HG03103 (cell line): ENCODE data around the gene KCNC1.

Source experiments
- ATAC-seq: cut with Tn5 transposase; IDR thresholded peaks from one replicate; pipeline ENCODE4 v1.9.1; 2021; ENCODE audit warnings: low read depth; ENCODE audit not compliant: unreplicated experiment

Gene KCNC1

GRCh38 chr11:17735818-17736578, 1.4 kb downstream of the KCNC1 start:
- no peak for ATAC-seq

DNA sequence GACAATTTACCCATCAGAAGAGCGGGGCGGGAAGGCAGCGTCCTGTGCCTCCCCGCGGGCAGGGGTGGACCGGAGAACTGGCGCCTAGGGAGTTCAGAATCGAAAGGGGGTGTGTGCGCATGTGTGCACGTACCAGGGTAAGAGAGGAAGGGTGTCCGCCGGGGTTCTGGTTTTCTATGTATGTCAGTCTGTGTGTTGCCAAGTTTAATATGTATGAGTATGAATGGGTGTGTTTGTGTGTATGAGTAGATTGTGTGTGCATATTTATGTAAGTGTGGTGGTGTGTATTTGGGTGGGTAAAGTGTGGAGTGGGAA, 2.0 kb downstream of the KCNC1 start:
- no peak for ATAC-seq

DNA sequence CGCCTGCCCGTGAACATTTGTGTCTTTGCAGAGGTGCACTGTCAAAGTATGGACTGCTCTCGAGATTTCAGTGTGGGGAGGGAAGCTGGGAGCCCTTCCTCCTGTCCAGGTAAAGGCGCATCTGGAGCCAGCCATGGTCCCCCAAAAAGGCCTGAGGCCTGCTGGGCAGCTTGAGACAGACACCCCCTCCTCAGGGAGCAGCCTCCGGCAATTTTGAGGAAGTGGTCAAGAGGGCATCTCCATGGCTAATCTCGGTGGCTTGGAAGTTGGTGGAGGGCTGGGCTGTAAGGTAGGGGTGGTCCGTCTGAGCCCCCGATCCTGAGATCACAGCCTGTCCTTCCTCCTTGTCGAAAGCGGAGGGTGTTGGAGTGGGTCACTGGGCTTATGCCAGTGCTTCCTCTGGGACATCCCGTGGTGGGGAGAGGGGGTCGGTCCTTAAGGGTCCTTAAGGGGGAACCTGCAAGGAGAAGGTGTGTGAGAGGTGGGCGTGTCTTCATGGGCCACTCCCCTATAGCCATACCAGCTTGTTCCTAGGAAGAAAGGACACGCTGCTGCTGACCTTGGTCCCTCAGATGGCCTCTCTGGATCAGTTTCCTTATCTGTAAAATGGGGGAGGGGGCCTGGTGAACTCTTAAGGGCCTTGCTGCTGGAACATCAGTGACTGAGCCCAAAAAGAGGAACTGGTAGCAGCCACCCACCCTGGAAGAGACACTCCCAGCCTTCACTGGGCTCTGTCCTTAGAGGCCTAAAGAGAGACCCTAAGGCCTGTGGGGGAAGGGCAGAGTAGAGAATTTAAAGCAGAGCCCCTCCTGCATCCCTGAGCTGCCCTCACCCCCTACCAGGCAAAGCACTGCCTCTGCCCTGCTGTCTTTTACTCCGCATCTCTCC, 2.6 kb downstream of the KCNC1 start:
- no peak for ATAC-seq

GRCh38 chr11:17738151-17738973, 3.8 kb downstream of the KCNC1 start:
- ATAC-seq = no peak

DNA sequence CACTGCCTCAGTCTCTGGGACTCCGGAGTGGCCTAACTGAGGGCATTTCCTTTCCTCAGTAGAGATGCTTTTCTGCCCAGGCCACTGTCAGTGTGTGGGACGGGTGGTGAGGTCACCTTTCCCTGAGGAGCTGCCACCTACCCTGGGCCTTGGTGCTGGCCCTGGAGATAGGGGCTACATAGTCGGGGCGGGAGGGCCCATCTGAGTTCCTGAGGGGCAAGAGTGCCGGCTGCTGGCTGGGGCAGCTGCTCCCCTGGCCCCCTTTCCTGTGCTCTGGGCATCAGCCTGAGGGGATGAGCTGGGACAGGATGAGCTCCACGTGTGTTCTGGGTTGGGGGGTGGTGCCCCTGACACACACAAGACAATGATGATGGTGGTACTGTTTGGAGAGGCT, 5.4 kb downstream of the KCNC1 start:
- no peak for ATAC-seq

- no peak for ATAC-seq
Observed at GRCh38 chr11:17740649-17741235, 6.2 kb downstream of the KCNC1 start.

- no peak for ATAC-seq
Observed at GRCh38 chr11:17741487-17741886, 6.9 kb downstream of the KCNC1 start.

GRCh38 chr11:17742019-17742418, 7.4 kb downstream of the KCNC1 start:
- no peak for ATAC-seq

GRCh38 chr11:17743026-17743807, 8.6 kb downstream of the KCNC1 start:
- no peak for ATAC-seq

DNA sequence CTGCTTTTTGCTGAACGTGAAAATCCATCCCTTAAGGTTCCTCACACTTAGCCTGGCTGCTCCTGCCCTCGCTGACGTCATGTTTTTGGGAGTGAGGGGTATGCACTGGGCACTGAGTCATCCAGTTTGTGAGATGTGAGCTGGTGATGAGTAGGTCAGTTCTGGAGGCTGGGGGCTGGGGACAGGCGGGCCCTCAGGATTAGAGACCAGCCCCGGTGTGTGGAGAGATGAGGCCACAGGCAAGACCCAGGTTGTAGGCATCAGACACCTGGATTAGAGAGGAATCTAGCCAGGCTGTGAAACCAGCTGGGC, 9.2 kb downstream of the KCNC1 start:
- no peak for ATAC-seq

DNA sequence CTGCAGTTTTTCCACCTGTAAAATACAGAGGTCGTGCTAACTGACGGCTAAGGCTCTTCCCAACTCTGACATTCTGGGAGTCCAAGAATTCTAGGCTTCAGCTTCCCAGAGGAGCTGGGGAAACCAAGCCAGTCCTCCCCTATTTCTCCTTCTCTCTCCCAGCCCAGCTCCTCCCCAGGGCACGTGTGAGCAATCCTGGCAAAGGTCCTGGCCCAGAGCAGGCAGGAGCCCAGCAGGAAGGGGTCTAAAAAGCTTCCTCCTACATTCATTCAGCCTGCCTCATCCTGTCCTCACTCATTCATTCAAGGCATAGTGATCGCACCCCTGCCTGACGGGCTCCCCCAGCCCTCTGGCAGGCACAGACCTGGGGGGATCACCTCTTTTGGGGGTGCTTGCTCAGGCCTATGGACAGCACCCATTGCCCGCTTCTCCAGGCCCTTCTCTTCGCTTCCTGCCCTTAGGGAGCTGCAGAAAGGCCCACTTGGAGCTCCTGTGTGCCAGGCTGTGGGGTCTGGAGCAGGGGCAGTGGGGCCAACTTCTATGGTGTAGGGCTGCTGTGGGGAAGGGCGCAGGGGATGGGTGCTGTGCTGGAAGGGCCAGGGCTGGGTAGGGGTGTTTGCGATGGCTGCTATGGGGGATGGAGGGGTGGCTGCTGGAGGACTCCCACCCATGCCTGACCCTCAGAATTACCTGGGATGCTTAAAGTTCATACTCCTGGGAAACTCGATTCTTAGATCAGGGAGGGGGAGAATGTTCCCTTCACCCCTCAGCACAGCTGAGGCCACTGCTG, 9.8 kb downstream of the KCNC1 start:
- no peak for ATAC-seq

GRCh38 chr11:17745023-17745772, 10.6 kb downstream of the KCNC1 start:
- no peak for ATAC-seq

DNA sequence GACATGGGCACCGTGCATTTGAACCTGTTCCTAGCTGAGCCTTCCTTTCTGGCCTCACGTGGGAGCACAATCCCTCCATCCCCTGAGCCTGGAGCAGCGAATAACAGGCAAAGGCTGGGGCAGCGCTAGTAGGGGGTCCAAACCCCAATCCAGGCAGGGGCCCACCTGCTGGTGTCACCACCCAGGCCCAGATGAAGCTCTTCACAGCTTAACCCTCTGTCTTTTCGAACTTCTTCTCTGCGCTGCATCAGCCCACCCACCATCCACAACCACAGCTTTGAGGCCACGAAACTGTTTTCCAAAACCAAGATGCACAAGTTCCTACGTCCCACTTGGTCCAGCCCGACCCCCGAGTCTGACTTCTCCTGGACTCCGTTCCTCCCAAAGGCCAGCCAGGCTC, 11.5 kb downstream of the KCNC1 start:
- no peak for ATAC-seq

DNA sequence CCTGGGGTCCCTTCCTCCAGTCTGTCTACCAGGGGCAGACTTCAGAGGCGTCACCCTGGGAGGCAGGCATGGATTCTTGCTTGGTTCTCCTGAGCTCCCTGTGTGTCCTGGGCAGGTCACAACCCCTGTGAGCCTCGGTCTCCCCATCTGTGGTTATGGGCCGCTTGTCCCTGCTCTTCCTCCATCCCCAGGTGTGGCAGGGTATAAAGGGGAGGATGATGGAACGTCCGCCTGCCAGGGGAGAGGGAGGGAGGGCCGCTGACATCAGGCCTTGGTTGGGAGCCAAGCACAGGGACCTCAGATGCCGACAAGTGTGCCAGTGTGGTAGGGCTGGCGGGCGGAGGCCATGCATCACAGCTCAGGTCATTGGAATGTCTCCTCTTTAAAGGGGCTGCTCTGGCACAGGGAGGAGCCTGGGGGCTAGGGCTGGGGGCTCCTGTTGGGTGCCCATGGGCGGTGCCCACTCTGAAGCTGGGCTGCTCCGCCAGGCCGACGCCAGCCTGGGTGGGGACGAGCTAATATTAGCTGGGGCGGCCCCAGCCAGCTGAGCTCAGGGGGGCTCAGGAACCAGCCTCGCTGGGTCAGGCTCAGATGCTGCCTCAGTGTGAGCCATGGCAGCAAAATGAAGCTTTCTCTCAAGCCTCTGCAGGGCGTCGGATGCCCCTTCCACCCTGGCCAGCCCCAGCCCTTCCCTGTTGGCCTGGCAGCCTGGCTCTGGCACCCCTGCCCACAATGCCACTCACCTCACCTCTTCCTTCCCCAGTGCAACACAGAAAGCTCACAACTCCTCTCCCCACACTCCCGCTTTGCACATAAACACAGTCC, 12.8 kb downstream of the KCNC1 start:
- ATAC-seq = no peak

DNA sequence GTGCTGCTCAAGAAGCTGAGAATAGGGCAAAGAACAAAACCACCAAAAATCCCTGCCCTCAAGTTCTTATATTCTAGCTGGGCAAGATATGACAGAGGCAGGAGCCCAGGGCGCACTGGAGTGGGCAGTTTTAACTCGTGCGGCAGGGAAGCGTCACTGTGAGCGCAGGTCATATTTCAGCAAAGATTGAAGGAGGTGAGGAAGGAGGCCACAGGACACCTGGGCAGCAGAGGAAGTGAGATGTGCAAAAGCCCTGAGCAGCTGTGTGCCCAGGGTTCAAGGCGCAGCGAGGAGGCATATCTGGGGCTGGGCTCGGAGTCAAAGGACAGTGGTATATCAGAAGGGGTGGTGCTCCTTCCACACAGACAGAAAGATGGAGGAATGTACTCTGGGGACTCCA, 13.5 kb downstream of the KCNC1 start:
- no peak for ATAC-seq

DNA sequence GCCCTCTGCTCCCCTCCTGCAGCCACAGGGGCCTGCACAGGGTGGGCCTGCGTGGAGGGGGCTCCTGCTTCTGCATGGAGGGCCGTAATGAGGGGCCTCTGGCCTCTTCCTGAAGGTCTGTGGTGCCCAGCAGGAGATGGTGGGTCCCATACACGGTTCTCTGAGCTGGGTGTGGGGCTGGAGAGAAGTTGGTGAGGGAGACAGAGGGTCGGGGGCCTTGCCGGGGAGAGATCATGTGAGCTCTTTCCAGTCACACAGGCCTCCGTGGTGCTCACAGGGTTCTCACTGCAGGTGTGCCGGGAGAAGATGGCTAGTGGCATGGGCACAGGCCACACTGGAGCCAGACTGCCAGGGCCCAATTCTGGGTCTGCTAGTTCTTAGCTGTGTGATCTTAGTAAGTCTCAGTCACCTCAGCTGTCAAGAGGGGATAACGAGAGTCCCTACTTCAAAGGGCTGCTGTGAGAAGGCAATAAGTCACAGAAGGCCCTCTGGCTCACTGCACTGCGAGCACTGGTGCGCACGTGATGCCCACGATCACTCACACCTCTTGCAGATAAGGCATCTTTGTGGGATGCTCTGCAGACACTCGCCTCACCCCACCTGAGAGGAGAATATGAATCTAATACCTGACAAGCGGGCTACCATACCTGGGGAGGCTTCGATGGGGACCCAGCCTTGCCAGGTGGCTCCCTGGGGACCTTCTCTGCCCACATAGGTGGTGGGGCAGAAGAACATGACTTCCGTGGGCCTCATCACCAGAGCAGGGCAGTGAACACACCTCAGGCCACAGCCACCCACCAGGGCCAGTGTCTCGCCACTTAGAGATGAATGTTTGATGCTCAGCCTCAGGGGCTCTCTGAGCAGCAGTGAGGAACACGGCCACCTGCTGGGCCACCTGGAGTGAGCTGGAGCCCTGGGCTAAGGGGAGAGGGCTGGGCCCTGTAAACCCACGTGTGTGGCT, 14.5 kb downstream of the KCNC1 start:
- no peak for ATAC-seq
